HG02571 (cell line): ENCODE measurements around the gene PYY.
"Not testable (repeated sequence)": the region's sequence is repeated elsewhere in the genome, so short reads cannot be mapped to it uniquely, and the experiment has no call there.

ENCODE experiments used
- ATAC-seq: cut with Tn5 transposase; IDR thresholded peaks from one replicate; pipeline ENCODE4 v1.9.1; 2021; ENCODE audit warnings: mild to moderate bottlenecking, moderate library complexity; ENCODE audit not compliant: unreplicated experiment

The PYY gene

GRCh38 chr17:43949781-43950180, 4.0 kb downstream of the PYY start:
- no peak for ATAC-seq

DNA sequence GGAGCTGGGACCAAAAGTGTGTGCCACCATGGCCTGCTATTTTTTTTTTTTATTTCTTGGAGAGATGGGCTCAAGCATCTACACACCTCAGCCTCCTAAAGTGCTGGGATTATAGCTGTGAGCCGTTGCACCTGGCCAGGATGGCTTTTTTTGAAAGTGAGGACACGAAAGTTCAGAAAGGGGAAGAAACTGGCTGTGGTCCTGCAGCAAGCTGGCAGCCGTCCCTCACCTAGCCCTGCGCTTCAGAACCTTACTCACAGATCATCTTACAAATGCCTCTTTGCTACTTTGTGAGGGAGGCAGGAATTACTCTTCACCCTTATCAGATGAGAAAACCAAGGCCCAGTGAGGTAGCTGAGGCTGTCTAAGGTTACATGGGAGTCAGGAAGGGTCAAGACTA, 7.0 kb downstream of the PYY start:
- ATAC-seq = no peak

GRCh38 chr17:43945074-43945829, 8.5 kb downstream of the PYY start:
- ATAC-seq = no peak

- no peak for ATAC-seq
Measured at GRCh38 chr17:43942051-43942685, 11.6 kb downstream of the PYY start, which contains the start of gene PPY. Gene PPY (minus strand): TSS chr17:43942476. CDS start chr17:43941654, 822 bp downstream.

GRCh38 chr17:43940630-43941029, 13.1 kb downstream of the PYY start:
- no peak for ATAC-seq

- ATAC-seq = no peak
Measured at GRCh38 chr17:43939886-43940285, 13.9 kb downstream of the PYY start.

GRCh38 chr17:43939452-43939851, 14.3 kb downstream of the PYY start:
- ATAC-seq = not testable (repeated sequence)

GRCh38 chr17:43938838-43939182, 14.9 kb downstream of the PYY start:
- no peak for ATAC-seq

DNA sequence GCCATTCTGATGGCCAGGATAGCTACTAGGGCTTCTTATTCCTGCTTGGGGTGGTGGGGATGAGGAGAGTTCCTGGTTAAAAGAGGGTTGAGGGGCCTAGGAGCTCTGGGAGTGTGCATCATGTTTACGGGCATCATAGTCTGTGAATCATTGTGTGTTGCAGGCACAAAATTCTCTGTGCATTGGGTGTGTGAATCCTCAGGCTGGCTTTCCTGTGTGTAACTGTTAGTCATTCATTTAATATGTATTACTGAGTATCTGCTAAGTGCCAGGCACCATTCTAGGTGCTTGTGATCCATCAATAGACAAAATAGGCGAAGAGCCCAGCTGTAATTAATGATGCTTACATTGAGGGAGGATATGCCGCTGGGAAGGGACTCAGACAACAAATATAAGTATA, 17.3 kb downstream of the PYY start:
- no peak for ATAC-seq

DNA sequence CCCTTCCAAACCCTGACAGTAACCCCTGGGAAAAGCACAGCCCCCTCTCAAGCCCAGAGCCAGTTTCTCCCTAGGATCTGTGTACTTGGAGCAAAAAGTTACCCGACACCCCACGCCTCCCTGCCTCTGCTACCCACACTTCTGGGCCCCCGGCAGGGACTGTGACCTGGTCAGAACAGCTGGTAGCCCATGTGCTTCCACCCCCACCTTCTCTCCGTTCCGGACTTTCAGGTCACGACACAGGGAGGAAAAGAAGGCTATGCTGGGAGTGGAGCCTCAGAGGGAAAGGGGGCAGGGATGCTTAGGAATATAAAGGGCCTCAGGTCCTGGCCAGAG, 17.8 kb downstream of the PYY start:
- no peak for ATAC-seq

GRCh38 chr17:43935204-43935925, 18.4 kb downstream of the PYY start:
- no peak for ATAC-seq

- no peak for ATAC-seq
Measured at GRCh38 chr17:43932923-43933322, 20.8 kb downstream of the PYY start.

- ATAC-seq = no peak
Measured at GRCh38 chr17:43932357-43932756, 21.4 kb downstream of the PYY start.

GRCh38 chr17:43931062-43931571, 22.6 kb downstream of the PYY start:
- ATAC-seq = no peak

GRCh38 chr17:43928609-43929008, 25.1 kb downstream of the PYY start:
- no peak for ATAC-seq

DNA sequence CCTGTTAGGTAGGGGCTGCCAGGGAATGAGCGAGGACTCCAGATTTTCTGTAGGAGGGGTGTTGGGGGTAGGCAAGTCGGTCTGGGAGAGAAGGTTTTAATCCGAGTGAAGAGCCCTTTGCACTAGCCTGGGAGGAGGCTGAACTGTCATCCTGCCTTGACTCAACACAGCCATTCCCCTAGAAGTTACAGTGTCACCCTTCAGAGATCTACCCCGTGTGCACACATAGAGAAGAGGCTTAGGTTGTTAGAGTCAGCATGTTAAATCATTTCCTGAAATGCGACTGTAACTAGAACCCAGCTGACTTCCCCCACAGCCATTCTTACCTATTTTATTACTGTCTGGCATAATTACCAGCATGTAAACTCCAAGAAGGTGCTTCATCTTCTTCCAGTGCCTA, 25.8 kb downstream of the PYY start:
- not testable (repeated sequence) for ATAC-seq

DNA sequence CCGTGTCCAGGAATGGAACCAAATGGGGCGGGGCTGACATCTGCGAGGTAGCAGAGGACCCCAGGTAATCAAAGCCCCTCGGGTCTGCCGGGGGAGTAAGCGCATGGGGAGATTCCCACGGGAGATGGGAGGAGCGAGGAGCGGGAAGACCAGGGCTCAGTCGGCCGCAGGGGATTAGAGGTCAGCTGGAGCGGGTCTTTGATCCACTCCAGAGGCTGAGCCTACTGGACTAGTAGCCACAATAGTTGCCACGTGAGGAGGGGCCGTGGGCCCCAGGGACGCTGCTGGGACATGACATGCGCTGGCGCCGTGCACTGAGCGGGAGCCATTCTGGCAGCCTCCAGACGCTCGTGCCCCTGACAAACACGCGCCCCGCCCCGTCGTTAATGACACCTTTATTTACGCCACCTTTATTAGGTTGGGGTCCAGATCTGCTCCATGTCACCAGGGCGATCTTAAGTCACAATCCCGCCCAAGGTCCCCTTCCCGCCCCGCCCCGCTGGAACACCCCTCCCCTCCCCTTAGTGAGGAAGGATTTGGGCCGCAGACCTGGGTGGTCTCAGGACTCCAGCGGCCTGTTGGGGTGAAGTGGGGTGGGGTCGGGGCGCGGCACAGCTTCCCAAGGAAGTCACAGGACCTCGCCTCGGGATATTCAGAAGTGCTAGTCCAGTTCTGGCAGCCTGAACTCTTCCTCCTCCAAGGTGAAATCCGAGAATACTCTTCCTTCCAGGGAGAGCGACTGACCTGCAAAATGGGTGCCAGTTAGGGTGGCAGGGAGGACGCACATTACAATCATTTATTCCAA, 26.5 kb downstream of the PYY start:
- ATAC-seq = no peak

GRCh38 chr17:43924558-43924957, 29.2 kb downstream of the PYY start:
- no peak for ATAC-seq

DNA sequence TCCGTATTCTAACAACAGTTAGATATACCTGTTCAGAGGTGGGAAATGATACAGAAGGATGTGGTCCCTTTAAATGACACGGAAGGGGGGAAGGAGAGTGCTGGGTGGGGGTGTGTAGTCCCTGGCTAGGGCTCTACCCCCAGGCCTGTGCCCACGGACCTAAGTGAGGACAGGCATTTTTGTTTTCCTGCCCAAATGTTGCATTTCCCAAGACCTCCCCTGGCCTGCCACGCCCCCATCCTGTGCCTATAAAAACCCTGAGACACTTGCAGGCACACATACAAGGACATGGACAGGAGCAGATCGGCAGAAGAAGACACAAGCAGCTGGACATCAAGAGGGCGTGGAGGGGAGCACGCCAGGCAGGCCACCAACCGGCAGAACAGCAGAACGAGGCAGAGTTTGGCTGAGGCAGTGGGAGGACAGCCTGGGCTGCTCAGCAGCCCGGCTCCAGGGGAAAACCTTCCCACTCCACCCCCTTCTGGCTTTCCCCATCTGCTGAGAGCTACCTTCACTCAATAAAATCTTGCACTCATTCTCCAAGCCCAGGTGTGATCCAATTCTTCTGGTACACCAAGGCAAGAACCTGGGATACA, 33.1 kb downstream of the PYY start:
- no peak for ATAC-seq

DNA sequence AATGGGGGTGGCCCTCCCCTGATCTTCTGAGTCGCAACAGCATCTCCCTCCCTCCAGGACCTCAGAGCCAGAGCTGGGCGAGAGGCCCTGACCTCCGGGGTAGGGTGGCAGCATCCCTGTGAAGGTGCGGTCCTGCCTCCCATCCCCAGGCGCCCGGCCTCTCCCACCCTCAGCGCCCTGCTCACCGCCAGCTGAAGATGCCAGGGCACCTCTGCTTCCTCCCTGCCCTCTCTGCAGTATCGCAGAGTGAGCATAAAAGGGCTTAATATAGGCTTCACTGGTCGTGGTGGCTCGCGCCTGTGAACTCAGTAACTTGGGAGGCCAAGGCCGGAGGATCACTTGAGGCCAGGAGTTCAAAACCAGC, 35.7 kb downstream of the PYY start:
- no peak for ATAC-seq
